WERI-Rb-1 (cell line): ENCODE results near the gene MIS12.

Experiments used
- DNase-seq: peaks from one replicate; pipeline ENCODE4 v3.0.0-alpha.2; 2020
- H3K27ac ChIP-seq: fragments of 250-450 bp; sonication (Bioruptor Pico); 2 replicates; pipeline ENCODE4 v1.5.1; 2020; ENCODE audit warnings: mild to moderate bottlenecking, moderate library complexity
- H3K27me3 ChIP-seq: fragments of 250-450 bp; sonication (Bioruptor Pico); 2 replicates; pipeline ENCODE4 v1.5.1; 2021; ENCODE audit warnings: mild to moderate bottlenecking, low read depth, moderate library complexity; ENCODE audit not compliant: insufficient read depth, severe bottlenecking
- H3K36me3 ChIP-seq: fragments of 250-450 bp; sonication (Bioruptor Pico); 2 replicates; pipeline ENCODE4 v1.5.1; 2020; ENCODE audit warnings: mild to moderate bottlenecking, moderate library complexity
- H3K4me3 ChIP-seq: 2 replicates; pipeline ENCODE4 v1.5.1; 2011; ENCODE audit warnings: low read depth, mild to moderate bottlenecking, control low read depth, low read length
- H3K9me3 ChIP-seq: fragments of 250-450 bp; sonication (Bioruptor Pico); 2 replicates; pipeline ENCODE4 v1.5.1; 2021; ENCODE audit warnings: mild to moderate bottlenecking, moderate library complexity; ENCODE audit not compliant: severe bottlenecking
- TF ChIP-seq, protein P1 (sequence below): IDR thresholded peaks from 2 replicates; pipeline ENCODE4 v1.5.1; 2011; ENCODE audit warnings: low read depth, mild to moderate bottlenecking, control low read depth, inconsistent platforms, low read length

The MIS12 gene

DNA sequence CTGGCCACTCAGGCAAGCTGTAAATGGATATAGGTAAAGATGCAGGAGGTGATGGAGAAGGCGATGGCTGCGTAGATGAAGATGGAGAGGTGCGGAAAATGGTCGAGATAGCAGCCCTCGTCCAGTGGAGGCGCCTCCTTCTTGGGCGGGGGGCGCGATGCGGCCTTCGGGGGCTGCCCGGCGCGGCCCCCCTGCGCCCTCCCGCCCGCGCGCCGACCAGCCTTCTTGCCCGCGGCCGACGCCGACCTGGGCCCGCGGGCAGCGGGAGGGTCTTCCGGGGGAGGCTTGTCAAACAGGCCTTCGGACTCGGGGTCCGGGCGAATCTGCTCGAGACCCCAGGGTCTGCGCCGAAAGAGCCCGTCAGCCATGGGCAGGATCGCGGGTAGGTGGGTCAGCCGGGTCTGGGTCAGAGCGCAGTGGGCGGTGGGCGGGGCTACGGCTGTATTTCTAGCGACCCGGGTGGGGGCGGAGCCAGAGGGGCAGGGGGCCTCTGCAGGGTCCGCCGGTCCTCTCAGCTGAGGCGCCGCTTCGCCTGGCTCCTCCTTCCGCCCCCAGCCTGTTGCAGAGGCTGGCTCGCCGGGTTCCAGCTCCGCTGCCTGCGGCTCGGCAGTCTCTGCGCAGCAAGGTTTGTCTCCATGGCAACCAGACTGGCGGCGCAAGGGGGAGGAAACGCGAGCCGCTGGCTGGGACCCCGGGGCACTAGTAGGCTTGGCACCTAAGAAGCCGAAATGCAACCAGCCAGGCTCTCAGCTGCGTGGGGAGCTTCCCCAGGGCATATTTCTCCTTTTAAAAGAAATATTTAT lies 14.4 kb downstream of the MIS12 start:
- H3K9me3 ChIP-seq: no peaks in the 10 kb centered on the region
- TF ChIP-seq, protein P1, sequence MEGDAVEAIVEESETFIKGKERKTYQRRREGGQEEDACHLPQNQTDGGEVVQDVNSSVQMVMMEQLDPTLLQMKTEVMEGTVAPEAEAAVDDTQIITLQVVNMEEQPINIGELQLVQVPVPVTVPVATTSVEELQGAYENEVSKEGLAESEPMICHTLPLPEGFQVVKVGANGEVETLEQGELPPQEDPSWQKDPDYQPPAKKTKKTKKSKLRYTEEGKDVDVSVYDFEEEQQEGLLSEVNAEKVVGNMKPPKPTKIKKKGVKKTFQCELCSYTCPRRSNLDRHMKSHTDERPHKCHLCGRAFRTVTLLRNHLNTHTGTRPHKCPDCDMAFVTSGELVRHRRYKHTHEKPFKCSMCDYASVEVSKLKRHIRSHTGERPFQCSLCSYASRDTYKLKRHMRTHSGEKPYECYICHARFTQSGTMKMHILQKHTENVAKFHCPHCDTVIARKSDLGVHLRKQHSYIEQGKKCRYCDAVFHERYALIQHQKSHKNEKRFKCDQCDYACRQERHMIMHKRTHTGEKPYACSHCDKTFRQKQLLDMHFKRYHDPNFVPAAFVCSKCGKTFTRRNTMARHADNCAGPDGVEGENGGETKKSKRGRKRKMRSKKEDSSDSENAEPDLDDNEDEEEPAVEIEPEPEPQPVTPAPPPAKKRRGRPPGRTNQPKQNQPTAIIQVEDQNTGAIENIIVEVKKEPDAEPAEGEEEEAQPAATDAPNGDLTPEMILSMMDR: no peak
- no peak overlapping the region for H3K27ac ChIP-seq
- H3K4me3 ChIP-seq: peak overlapping the region; percentile 45
- H3K27me3 ChIP-seq: no peaks in the 10 kb centered on the region
- DNase-seq: peak; percentile 94
- H3K36me3 ChIP-seq: no peaks in the 10 kb centered on the region

DNA sequence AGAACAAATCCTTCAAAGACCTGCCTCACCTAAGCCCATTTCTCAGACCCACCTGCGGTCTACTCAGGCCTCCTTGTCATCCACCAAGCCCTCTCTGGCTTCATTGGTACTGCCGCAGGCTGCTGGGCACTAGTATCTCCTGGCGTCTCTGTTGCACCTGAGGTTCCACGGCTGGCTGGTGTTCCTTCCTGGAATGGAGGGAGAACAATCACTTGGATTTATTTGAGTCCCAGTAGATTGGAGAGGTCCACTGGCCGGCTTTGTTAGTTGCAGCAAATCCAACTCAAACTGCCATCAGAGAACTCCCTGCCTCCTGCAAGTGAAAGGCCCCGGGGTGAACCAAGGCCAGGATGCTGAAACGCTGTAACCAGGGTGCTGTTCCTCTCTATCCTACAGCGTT lies 15.3 kb downstream of the MIS12 start:
- Histone ChIP-seq H3K9me3 (no peaks in the 10 kb centered on the region), H3K36me3 (no peaks in the 10 kb centered on the region), H3K27ac (no peak overlapping the region), H3K4me3 (no peak overlapping the region), H3K27me3 (no peaks in the 10 kb centered on the region)
- DNase-seq: no peak
- TF ChIP-seq, protein P1: no peak

DNA sequence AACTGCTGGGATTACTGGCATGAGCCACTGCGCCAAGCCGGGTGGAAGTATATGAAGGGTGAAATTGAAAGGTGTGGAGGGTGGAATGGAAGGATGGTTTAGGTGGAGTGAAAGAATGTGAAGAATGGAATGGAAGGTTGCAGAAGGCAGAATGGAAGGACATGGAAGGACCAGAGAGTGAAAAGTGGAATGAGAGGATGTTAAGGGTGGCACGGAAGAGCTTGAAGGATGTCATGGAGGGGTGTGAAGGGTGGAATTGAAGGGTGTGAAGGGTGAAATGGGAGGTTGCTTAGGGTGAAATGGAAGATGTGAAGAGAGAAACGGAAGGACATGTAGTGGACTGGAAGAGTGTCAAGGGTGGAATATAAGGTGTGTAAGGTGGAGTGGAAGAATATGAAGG lies 16.2 kb downstream of the MIS12 start:
- no peaks in the 10 kb centered on the region for H3K9me3 ChIP-seq

DNA sequence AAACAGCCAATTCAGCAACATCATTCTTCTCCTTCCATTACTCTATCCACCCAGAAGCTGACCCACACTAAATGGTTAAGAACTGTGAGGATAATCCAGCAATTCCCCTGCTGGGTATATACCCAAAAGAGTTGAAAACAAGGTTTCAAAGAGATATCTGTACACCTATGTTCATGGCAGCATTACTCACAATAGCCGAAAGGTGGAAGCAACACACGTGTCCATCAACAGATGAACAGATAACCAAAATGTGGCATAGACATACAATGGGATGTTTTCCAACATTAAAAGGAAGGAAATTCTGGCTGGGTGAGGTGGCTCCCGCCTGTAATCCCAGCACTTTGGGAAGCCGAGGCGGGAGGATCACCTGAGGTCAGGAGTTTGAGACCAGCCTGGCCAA lies 19.9 kb downstream of the MIS12 start:
- Histone ChIP-seq H3K4me3 (no peak overlapping the region), H3K9me3 (no peaks in the 10 kb centered on the region), H3K36me3 (no peaks in the 10 kb centered on the region), H3K27ac (no peak overlapping the region), H3K27me3 (no peaks in the 10 kb centered on the region)
- TF ChIP-seq, protein P1: no peak
- DNase-seq: no peak

More for the DNA sequence above, 16.2 kb downstream of the MIS12 start:
- no peaks in the 10 kb centered on the region for H3K27me3 ChIP-seq
- no peak overlapping the region for H3K27ac ChIP-seq
- no peak for DNase-seq
- no peaks in the 10 kb centered on the region for H3K36me3 ChIP-seq
- TF ChIP-seq, protein P1: no peak
- no peak overlapping the region for H3K4me3 ChIP-seq

DNA sequence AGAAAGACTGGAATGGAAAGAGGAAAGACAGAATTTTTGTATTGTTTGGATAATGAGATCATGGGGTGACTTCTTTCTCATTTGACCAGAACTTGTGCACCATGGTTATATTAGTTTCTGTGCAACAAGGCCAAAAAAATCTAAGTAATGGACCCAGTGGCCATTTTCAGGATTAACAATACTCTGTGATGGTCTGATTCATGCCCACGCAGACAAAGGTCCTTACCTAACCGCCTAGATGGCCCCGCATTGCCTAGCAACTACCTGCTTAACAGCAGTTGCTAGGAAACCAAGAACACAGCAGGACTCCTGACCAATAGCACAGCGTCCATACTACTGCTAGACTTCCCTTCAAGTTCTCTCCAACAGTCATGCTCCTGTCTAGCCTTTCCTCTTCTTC lies 22.4 kb downstream of the MIS12 start:
- peak; percentile 19 for DNase-seq
- Histone ChIP-seq H3K4me3 (no peak overlapping the region), H3K9me3 (no peaks in the 10 kb centered on the region), H3K27ac (no peak overlapping the region), H3K36me3 (no peaks in the 10 kb centered on the region), H3K27me3 (no peaks in the 10 kb centered on the region)
- TF ChIP-seq, protein P1: no peak

DNA sequence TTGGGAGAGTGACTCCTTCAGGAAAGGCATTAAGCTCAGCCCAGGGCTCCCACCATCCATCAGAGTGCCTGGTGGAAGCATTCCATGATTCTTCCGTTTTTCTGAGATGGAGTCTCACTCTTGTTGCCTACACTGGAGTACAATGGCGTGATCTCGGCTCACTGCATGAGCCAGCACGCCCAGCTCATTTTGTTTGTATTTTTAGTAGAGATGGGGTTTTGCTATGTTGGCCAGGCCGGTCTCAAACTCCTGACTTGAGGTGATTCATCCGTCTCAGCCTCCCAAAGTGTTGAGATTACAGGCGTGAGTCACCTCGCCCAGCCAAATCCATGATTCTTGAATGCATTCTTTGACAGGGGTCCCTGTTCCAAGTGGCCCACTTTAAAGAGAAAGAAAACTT lies 23.1 kb downstream of the MIS12 start:
- H3K27me3 ChIP-seq: no peaks in the 10 kb centered on the region
- no peaks in the 10 kb centered on the region for H3K9me3 ChIP-seq
- TF ChIP-seq, protein P1: no peak
- H3K4me3 ChIP-seq: no peak overlapping the region
- no peaks in the 10 kb centered on the region for H3K36me3 ChIP-seq
- DNase-seq: no peak
- no peak overlapping the region for H3K27ac ChIP-seq
